ENCODE measurements around the gene SRL. TPM values are rescaled to one million over a fixed set of nuclear protein-coding genes. Genes with fewer than 3 reads are reported as not detected.

SRL gene
- total and polyA plus RNA-seq, 2 experiments from 2014 or later: not detected

DNA sequence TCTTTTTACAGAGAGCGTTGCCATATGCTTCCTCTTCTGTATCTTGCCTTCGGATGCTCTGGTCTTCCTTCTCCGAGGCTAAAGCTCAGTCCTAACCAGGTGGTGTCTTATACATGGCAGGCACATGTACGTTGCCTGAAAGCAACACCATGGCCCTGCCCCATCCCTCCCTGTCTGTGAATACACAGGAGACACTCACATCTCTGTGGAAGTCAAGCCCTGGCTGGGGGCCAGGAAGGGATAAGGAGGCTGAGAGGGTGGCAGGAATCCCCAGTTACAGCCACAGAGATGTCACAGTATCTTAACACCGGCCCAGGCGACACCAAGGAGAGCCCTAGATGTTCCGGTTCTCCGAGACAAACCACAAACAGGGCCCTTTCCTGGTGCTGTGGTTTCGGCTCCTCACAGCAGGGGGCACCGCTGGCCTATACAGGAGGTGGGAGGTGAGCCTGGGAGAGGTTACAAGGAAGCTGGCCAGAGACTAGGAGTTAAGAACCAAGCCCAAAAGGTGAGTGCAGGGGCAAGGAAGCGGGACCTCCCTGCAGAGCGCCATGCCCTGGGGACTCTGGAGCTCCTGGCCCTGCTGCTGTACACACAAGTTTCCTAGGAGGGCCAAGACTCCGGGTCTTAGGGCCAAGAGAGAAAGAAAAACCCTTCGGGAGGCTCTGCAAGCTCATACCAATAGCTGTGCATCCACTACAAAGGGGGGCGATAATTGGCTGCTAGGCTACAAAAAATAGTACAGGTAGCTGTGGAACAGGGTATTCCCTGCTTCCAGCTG lies 41.7 kb downstream of the SRL start:
- Histone ChIP-seq H3K4me2 (no peak overlapping the region), H3K9me2 (ENCODE audit: insufficient read depth) (no peaks in the 10 kb centered on the region), H3F3A (replicated peaks; ENCODE audit: low read depth) (no peaks in the 10 kb centered on the region), H3K79me2 (replicated peaks; ENCODE audit: insufficient read depth) (no peaks in the 10 kb centered on the region), H3K4me3 (no peak overlapping the region), H3K27ac (ENCODE audit: low read depth) (no peak overlapping the region), H3K4me1 (ENCODE audit: insufficient read depth) (no peaks in the 10 kb centered on the region), H2AFZ (peak overlapping the region; percentile 93), H4K20me1 (replicated peaks; ENCODE audit: insufficient read depth) (no peaks in the 10 kb centered on the region), H3K27me3 (ENCODE audit: insufficient read depth) (no peaks in the 10 kb centered on the region), H3K36me3 (ENCODE audit: insufficient read depth) (no peaks in the 10 kb centered on the region)
- peak; percentile 76 for DNase-seq (ENCODE audit: low spot score)
- TF ChIP-seq, protein P1, sequence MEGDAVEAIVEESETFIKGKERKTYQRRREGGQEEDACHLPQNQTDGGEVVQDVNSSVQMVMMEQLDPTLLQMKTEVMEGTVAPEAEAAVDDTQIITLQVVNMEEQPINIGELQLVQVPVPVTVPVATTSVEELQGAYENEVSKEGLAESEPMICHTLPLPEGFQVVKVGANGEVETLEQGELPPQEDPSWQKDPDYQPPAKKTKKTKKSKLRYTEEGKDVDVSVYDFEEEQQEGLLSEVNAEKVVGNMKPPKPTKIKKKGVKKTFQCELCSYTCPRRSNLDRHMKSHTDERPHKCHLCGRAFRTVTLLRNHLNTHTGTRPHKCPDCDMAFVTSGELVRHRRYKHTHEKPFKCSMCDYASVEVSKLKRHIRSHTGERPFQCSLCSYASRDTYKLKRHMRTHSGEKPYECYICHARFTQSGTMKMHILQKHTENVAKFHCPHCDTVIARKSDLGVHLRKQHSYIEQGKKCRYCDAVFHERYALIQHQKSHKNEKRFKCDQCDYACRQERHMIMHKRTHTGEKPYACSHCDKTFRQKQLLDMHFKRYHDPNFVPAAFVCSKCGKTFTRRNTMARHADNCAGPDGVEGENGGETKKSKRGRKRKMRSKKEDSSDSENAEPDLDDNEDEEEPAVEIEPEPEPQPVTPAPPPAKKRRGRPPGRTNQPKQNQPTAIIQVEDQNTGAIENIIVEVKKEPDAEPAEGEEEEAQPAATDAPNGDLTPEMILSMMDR (conservative IDR thresholded peaks at IDR 0.05; ENCODE audit: low read depth in 2 of 2): peak; percentile 50 to 72
- TF ChIP-seq EZH2phosphoT487 (IDR thresholded peaks at IDR 0.05; ENCODE audit: unreplicated experiment) (no peak), STAT1 (IDR thresholded peaks at IDR 0.05; ENCODE audit: unreplicated experiment) (no peak)
- Mint-ChIP-seq H3K27ac (no peak overlapping the region), H3K27me3 (ENCODE audit: insufficient read depth, low read depth, poor library complexity) (peaks cover 17% of the 10 kb centered on the region), H3K36me3 (ENCODE audit: low read depth) (no peaks in the 10 kb centered on the region), H3K9me3 (no peaks in the 10 kb centered on the region), H3K4me3 (no peak overlapping the region), H3K4me1 (0 out of 3 replicates have a peak, but pooled peaks cover 3% of the 10 kb centered on the region)
- peak; percentile 88 for ATAC-seq

DNA sequence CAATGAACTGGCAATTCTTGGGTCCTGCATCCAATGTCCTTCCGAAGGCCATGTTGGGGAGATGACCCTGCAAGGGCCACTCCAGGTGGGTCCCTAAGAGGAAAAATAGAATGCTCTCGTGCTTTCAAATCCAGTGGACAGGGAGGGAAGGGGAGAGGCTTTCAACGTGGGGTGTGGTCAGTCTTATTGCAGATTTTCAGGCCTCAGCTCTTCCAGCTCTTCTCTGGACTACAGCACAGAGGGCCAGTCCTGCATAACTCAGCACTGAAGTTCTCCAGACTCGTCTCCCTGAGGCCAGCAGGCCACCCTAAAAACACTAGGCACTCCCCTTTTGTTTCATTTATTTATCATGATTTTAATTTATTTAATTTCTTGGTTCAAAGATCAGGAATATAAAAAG lies 43.1 kb downstream of the SRL start:
- Histone ChIP-seq H2AFZ (no peak overlapping the region), H3K4me1 (ENCODE audit: insufficient read depth) (no peaks in the 10 kb centered on the region), H3K27me3 (ENCODE audit: insufficient read depth) (no peaks in the 10 kb centered on the region), H3F3A (replicated peaks; ENCODE audit: low read depth) (no peaks in the 10 kb centered on the region), H3K79me2 (replicated peaks; ENCODE audit: insufficient read depth) (no peaks in the 10 kb centered on the region), H4K20me1 (replicated peaks; ENCODE audit: insufficient read depth) (no peaks in the 10 kb centered on the region), H3K4me2 (no peak overlapping the region), H3K4me3 (no peak overlapping the region), H3K27ac (ENCODE audit: low read depth) (no peak overlapping the region), H3K36me3 (ENCODE audit: insufficient read depth) (no peaks in the 10 kb centered on the region), H3K9me2 (ENCODE audit: insufficient read depth) (no peaks in the 10 kb centered on the region)
- H3K4me3 Mint-ChIP-seq: no peak overlapping the region
- TF ChIP-seq, protein P2, sequence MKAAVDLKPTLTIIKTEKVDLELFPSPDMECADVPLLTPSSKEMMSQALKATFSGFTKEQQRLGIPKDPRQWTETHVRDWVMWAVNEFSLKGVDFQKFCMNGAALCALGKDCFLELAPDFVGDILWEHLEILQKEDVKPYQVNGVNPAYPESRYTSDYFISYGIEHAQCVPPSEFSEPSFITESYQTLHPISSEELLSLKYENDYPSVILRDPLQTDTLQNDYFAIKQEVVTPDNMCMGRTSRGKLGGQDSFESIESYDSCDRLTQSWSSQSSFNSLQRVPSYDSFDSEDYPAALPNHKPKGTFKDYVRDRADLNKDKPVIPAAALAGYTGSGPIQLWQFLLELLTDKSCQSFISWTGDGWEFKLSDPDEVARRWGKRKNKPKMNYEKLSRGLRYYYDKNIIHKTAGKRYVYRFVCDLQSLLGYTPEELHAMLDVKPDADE (IDR thresholded peaks at IDR 0.05): no peak
- TF ChIP-seq ZNF114 (CRISPR knock-in tag; IDR thresholded peaks at IDR 0.05) (no peak), CREB1 (CRISPR knock-in tag; IDR thresholded peaks at IDR 0.05; ENCODE audit: low read depth) (no peak)
- TF ChIP-seq, protein P1 (conservative IDR thresholded peaks at IDR 0.05; ENCODE audit: low read depth in 2 of 2): no peak
- H3K27me3 Mint-ChIP-seq (ENCODE audit: insufficient read depth, low read depth, poor library complexity): peaks cover 11% of the 10 kb centered on the region
- no peaks in the 10 kb centered on the region for H3K9me3 Mint-ChIP-seq
- no peaks in the 10 kb centered on the region for H3K36me3 Mint-ChIP-seq (ENCODE audit: low read depth)
- DNase-seq (ENCODE audit: low spot score): no peak
- H3K4me1 Mint-ChIP-seq: 0 out of 3 replicates have a peak, but pooled peaks cover 3% of the 10 kb centered on the region
- ATAC-seq: no peak
- H3K27ac Mint-ChIP-seq: no peak overlapping the region

Measured in GM23338 (cell line).